COLO668 (cell line): Measurements from ENCODE around the gene GPX2.

ENCODE experiments used
- DNase-seq: peaks from one replicate; lab custom pipeline; 2025; ENCODE audit not compliant: unreplicated experiment; lab: John Stamatoyannopoulos, UW

GPX2 gene

GRCh38 chr14:64940336-64940910 is 2.1 kb downstream of the GPX2 start:
- no peak for DNase-seq

- no peak for DNase-seq
These were observed 2.7 kb downstream of the GPX2 start for GRCh38 chr14:64939817-64940190.

GRCh38 chr14:64938972-64939816 is 3.4 kb downstream of the GPX2 start:
- DNase-seq: peak; percentile 79

- DNase-seq: no peak
These were observed 4.7 kb downstream of the GPX2 start for GRCh38 chr14:64937821-64938193.

- DNase-seq: no peak
These were observed 5.2 kb downstream of the GPX2 start for GRCh38 chr14:64937171-64937820.

GRCh38 chr14:64935508-64935907 is 7.0 kb downstream of the GPX2 start:
- no peak for DNase-seq

GRCh38 chr14:64934338-64934929 is 8.1 kb downstream of the GPX2 start:
- DNase-seq: no peak

GRCh38 chr14:64932231-64932630 is 10.3 kb downstream of the GPX2 start:
- no peak for DNase-seq

- no peak for DNase-seq
These were observed 11.4 kb downstream of the GPX2 start for GRCh38 chr14:64931123-64931522.

GRCh38 chr14:64930085-64930843 is 12.3 kb downstream of the GPX2 start:
- no peak for DNase-seq

- no peak for DNase-seq
These were observed 13.6 kb downstream of the GPX2 start for GRCh38 chr14:64929014-64929359.

GRCh38 chr14:64928239-64929013 is 14.1 kb downstream of the GPX2 start:
- DNase-seq: no peak

- DNase-seq: no peak
These were observed 15.5 kb downstream of the GPX2 start for GRCh38 chr14:64927031-64927430.

GRCh38 chr14:64926398-64926995 is 16.0 kb downstream of the GPX2 start:
- no peak for DNase-seq

- no peak for DNase-seq
These were observed 19.5 kb downstream of the GPX2 start for GRCh38 chr14:64923015-64923414.

- no peak for DNase-seq
These were observed 22.1 kb downstream of the GPX2 start for GRCh38 chr14:64920465-64920864.

GRCh38 chr14:64919618-64920017 is 22.9 kb downstream of the GPX2 start:
- no peak for DNase-seq

GRCh38 chr14:64919215-64919614 is 23.3 kb downstream of the GPX2 start:
- no peak for DNase-seq

- DNase-seq: no peak
These were observed 24.3 kb downstream of the GPX2 start for GRCh38 chr14:64918216-64918615.

- no peak for DNase-seq
These were observed 26.7 kb downstream of the GPX2 start for GRCh38 chr14:64915797-64916196.
